Left lung (tissue), 10 donors: Measurements from ENCODE around the gene CAPN13. TPM values are rescaled to one million over a fixed set of nuclear protein-coding genes. Genes with fewer than 3 reads are reported as not detected.
A peak's percentile ranks its signal among the peaks of the same experiment; 100 is the strongest.

Experiments
- ATAC-seq: fragments of 200-7000 bp; cut with Tn5 transposase; one replicate; pipeline ENCODE4 v1.9.1; 2020; ENCODE audit warnings: moderate library complexity
- DNase-seq, 4 donors: peaks; one replicate each; pipeline ENCODE4 v3.0.0-alpha.2; 2013 to 2020
- H3K27ac ChIP-seq, 2 donors: fragments of 200-600 bp; sonication (generic) in 1 of 2; one replicate each; pipeline versions ENCODE4 v1.5.0 to v1.8.0; 2020 to 2021
- H3K27me3 ChIP-seq, 2 donors: fragments of 200-600 bp; sonication (generic) in 1 of 2; one replicate each; pipeline versions ENCODE4 v1.5.0 to v1.8.0; 2020 to 2021
- H3K36me3 ChIP-seq, 2 donors: fragments of 200-600 bp; sonication (generic) in 1 of 2; one replicate each; pipeline versions ENCODE4 v1.5.0 to v1.8.0; 2020 to 2021
- H3K4me1 ChIP-seq, 2 donors: fragments of 200-600 bp; one replicate each; pipeline ENCODE4 v1.8.0; 2021
- H3K4me3 ChIP-seq, 2 donors: fragments of 200-600 bp; sonication (generic) in 1 of 2; one replicate each; pipeline versions ENCODE4 v1.5.0 to v1.8.0; 2020 to 2021; ENCODE audit warnings: mild to moderate bottlenecking in 1 of 2
- H3K9me3 ChIP-seq, 2 donors: fragments of 200-600 bp; sonication (generic) in 1 of 2; one replicate each; pipeline versions ENCODE4 v1.5.0 to v1.8.0; 2020 to 2021
- CTCF ChIP-seq, 2 donors: fragments of 200-600 bp; sonication (generic) in 1 of 2; IDR thresholded peaks; one replicate each; pipeline versions ENCODE4 v1.5.0 to v1.8.0; 2021; ENCODE audit warnings: antibody characterized with exemption in 2 of 2
- intact Hi-C, 2 donors: fragments of 100-400 bp; cut with DNase I; formaldehyde crosslinking; loops; one replicate each; pipeline versions ENCODE4 v1.11.2 to v1.14.2; 2022
- polyA plus RNA-seq, 6 donors: library from polyadenylated mRNA; unstranded; fragments of 120-200 nt; gene quantifications; one replicate each; pipeline ENCODE4 v1.2.1, GENCODE V29; 2013; ENCODE audit not compliant: insufficient read length in 6 of 6
- total RNA-seq, 2 donors: library from RNA; stranded (reverse); fragmentation: NEBNext Ultra II Directional; extraction: Animal tissue kit (Norgen Biotek cat#: 25700); gene quantifications; one replicate each; pipeline ENCODE4 v1.2.1, GENCODE V29; 2021
- donor health status: DM: no; HTN: yes; CAD: no.
- donor health status: DM: no; HTN: no; CAD: no.

Gene CAPN13
- total and polyA plus RNA-seq, 8 donors = 1.1 to 14.9 (median 1.5) TPM

GRCh38 chr2:30764021-30764800 is 43.0 kb downstream of the CAPN13 start:
- H3K4me1 ChIP-seq = no peaks in the 10 kb centered on the region
- no peak for TF ChIP-seq CTCF (IDR thresholded peaks at IDR 0.05)
- H3K27me3 ChIP-seq = no peaks in the 10 kb centered on the region
- no peak for ATAC-seq
- intact Hi-C loops = no loop called here
- H3K36me3 ChIP-seq = no peaks in the 10 kb centered on the region
- no peaks in the 10 kb centered on the region for H3K9me3 ChIP-seq
- H3K27ac ChIP-seq = no peak overlapping the region
- H3K4me3 ChIP-seq = no peak overlapping the region
- no peak for DNase-seq

GRCh38 chr2:30763151-30763660 is 44.0 kb downstream of the CAPN13 start:
- Histone ChIP-seq H3K4me3 (no peak overlapping the region), H3K9me3 (no peaks in the 10 kb centered on the region), H3K27ac (no peak overlapping the region), H3K4me1 (no peaks in the 10 kb centered on the region), H3K36me3 (no peaks in the 10 kb centered on the region), H3K27me3 (no peaks in the 10 kb centered on the region)
- ATAC-seq (no peak), DNase-seq (no peak)
- no peak for TF ChIP-seq CTCF (IDR thresholded peaks at IDR 0.05)
- intact Hi-C loops = no loop called here

GRCh38 chr2:30761226-30761625 is 46.0 kb downstream of the CAPN13 start:
- Histone ChIP-seq H3K27me3 (no peaks in the 10 kb centered on the region), H3K4me1 (no peaks in the 10 kb centered on the region), H3K4me3 (no peak overlapping the region), H3K9me3 (no peaks in the 10 kb centered on the region), H3K36me3 (no peaks in the 10 kb centered on the region), H3K27ac (no peak overlapping the region)
- no peak for TF ChIP-seq CTCF (IDR thresholded peaks at IDR 0.05)
- intact Hi-C loops = no loop called here
- no peak for ATAC-seq
- no peak for DNase-seq

- Histone ChIP-seq H3K36me3 (no peaks in the 10 kb centered on the region), H3K9me3 (no peaks in the 10 kb centered on the region), H3K27ac (no peak overlapping the region), H3K4me3 (no peak overlapping the region), H3K4me1 (no peaks in the 10 kb centered on the region), H3K27me3 (peaks cover 0 to 11% of the 10 kb centered on the region in 2 donors)
- TF ChIP-seq CTCF (IDR thresholded peaks at IDR 0.05) = no peak
- intact Hi-C loops = no loop called here
- DNase-seq (no peak), ATAC-seq (no peak)
These were observed 47.8 kb downstream of the CAPN13 start for GRCh38 chr2:30759481-30759880.

GRCh38 chr2:30758191-30758651 is 49.0 kb downstream of the CAPN13 start:
- ATAC-seq (no peak), DNase-seq (peak in 1 of 4 donors; percentile 13)
- no peaks in the 10 kb centered on the region for H3K9me3 ChIP-seq
- TF ChIP-seq CTCF (IDR thresholded peaks at IDR 0.05) = no peak
- H3K36me3 ChIP-seq = no peaks in the 10 kb centered on the region
- no peak overlapping the region for H3K27ac ChIP-seq
- H3K4me3 ChIP-seq = no peak overlapping the region
- peaks cover 0 to 11% of the 10 kb centered on the region in 2 donors for H3K27me3 ChIP-seq
- intact Hi-C loops = no loop called here
- H3K4me1 ChIP-seq = no peaks in the 10 kb centered on the region
